CD8-positive, alpha-beta memory T cell (primary cell): ENCODE results near the gene HMCN1. TPM values are rescaled to one million over a fixed set of nuclear protein-coding genes. Genes with fewer than 3 reads are reported as not detected.

Experiments used
- CTCF ChIA-PET: fragments of 350-600 bp; sonication (Branson Sonifier 250); formaldehyde crosslinking; loops from one replicate; lab custom pipeline; 2021; ENCODE audit warnings: antibody characterized with exemption; lab: Charles Lee
- POLR2A ChIA-PET: fragments of 350-600 bp; sonication (Branson Sonifier 250); formaldehyde crosslinking; loops from one replicate; lab custom pipeline; 2021; ENCODE audit warnings: antibody characterized with exemption; lab: Charles Lee
- DNase-seq, 5 donors: peaks; one replicate each; pipeline versions ENCODE4 v3.0.0 to v3.0.0-alpha.2; 2020 to 2022; ENCODE audit warnings: mixed read lengths in 1 of 5
- H3K27ac ChIP-seq: one replicate; pipeline ENCODE4 v1.7.0; 2013; ENCODE audit warnings: low read depth, mild to moderate bottlenecking, low read length, moderate library complexity
- H3K27me3 ChIP-seq: 2 replicates; pipeline ENCODE4 v1.7.0; 2013; ENCODE audit warnings: low read length, mild to moderate bottlenecking; ENCODE audit not compliant: insufficient read depth, poor library complexity, severe bottlenecking
- H3K36me3 ChIP-seq: 2 replicates; pipeline ENCODE4 v1.7.0; 2013; ENCODE audit warnings: mild to moderate bottlenecking, low read length, moderate library complexity; ENCODE audit not compliant: insufficient read depth
- H3K4me1 ChIP-seq: 2 replicates; pipeline ENCODE4 v1.7.0; 2013; ENCODE audit warnings: mild to moderate bottlenecking, low read length, moderate library complexity; ENCODE audit not compliant: insufficient read depth
- H3K4me3 ChIP-seq: 2 replicates; pipeline ENCODE4 v1.7.0; 2013; ENCODE audit warnings: mild to moderate bottlenecking, low read length
- H3K9me3 ChIP-seq: 2 replicates; pipeline ENCODE4 v1.7.0; 2013; ENCODE audit warnings: mild to moderate bottlenecking, low read length
- H3K27ac Mint-ChIP-seq, 8 donors: one replicate each; pipeline ENCODE4 v1.8.0; 2020 to 2021; ENCODE audit warnings: mixed read lengths in 8 of 8, mild to moderate bottlenecking in 6 of 8, inconsistent platforms in 3 of 8, moderate library complexity in 3 of 8
- H3K27me3 Mint-ChIP-seq, 2 donors: one replicate each; pipeline ENCODE4 v1.8.0; 2020 to 2021; ENCODE audit warnings: mixed read lengths in 2 of 2, mild to moderate bottlenecking in 1 of 2, moderate library complexity in 1 of 2
- H3K36me3 Mint-ChIP-seq, 3 donors: one replicate each; pipeline ENCODE4 v1.8.0; 2020 to 2021; ENCODE audit warnings: mixed read lengths in 3 of 3, inconsistent platforms in 1 of 3, mild to moderate bottlenecking in 1 of 3
- H3K4me1 Mint-ChIP-seq, 3 donors: one replicate each; pipeline ENCODE4 v1.8.0; 2020 to 2021; ENCODE audit warnings: mixed read lengths in 3 of 3, inconsistent platforms in 1 of 3, mild to moderate bottlenecking in 1 of 3
- H3K4me3 Mint-ChIP-seq, 7 donors: one replicate each; pipeline ENCODE4 v1.8.0; 2020 to 2021; ENCODE audit warnings: mixed read lengths in 7 of 7, mild to moderate bottlenecking in 6 of 7, moderate library complexity in 4 of 7, inconsistent platforms in 2 of 7
- H3K9me3 Mint-ChIP-seq, 5 donors: one replicate each; pipeline ENCODE4 v1.8.0; 2020 to 2022; ENCODE audit warnings: mixed read lengths in 5 of 5, mild to moderate bottlenecking in 3 of 5, moderate library complexity in 2 of 5, inconsistent platforms in 1 of 5
- polyA plus RNA-seq: library from polyadenylated mRNA; unstranded; fragments of 300-500 nt; fragmentation: Illumina TruSeq; gene quantifications from one replicate; pipeline ENCODE4 v1.2.3, GENCODE V29; 2021
- total RNA-seq, 2 experiments: library from RNA; stranded (reverse); gene quantifications; one replicate each; pipeline ENCODE4 v1.2.3, GENCODE V29; 2021

HMCN1 gene
- total and polyA plus RNA-seq, 3 experiments from 2014 or later: 0.02 to 0.04 TPM; not detected in 1

DNA sequence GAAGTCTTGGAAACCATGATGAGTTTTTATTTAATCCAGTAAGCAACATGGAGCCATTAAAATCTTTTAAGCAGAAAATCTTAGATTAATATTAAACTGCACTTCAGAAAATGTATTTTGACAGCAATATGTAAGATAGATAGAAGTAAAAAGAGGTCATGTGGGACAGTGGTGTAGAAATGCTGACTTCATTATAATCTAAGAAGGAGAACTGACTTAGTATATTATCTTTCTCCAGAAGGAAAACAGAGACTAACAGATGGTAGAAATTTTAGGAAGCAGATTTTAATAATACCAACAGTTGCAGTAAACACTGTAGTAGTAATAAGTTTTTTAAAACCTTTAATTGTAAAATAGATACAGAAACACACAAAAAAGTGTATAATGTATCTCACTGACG is 367.9 kb downstream of the HMCN1 start:
- no peak overlapping the region for H3K4me3 Mint-ChIP-seq
- DNase-seq: no peak

DNA sequence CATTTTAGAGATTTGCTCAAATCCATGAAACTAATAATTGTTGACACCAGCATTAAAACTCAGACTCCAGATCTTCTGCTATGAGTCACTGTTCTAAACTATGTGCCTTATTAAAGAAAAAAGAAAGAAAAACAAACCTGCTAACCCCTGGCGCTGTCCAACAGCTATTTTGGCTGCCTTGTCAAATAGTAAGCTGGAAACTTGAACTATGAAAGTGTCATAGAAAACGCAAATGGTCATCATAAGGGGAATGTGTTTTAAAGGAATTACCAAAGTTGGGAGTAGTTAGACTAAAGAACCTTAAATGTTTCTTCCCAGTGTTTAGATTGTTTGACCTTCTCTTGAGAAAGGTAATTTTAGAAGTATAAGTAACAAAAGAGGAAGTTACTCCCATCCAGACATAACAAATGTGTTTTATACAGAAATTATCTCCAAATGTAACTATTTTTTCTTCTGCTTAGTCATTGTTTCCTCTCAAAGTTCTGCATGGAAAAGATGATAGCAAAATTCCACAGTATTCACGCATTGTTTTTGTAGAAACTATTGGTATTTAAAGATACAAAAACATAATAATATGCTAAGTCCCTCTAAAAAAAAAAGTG is 368.5 kb downstream of the HMCN1 start:
- no peak overlapping the region for H3K4me3 ChIP-seq
- ChIA-PET POLR2A (no interaction called here), CTCF (no interaction called here)
- no peaks in the 10 kb centered on the region for H3K4me1 Mint-ChIP-seq
- no peak overlapping the region for H3K4me3 Mint-ChIP-seq
- H3K27me3 Mint-ChIP-seq: peaks cover 0 to 3% of the 10 kb centered on the region in 2 donors
- H3K9me3 Mint-ChIP-seq: no peaks in the 10 kb centered on the region
- H3K27me3 ChIP-seq: no peaks in the 10 kb centered on the region
- H3K36me3 ChIP-seq: no peaks in the 10 kb centered on the region
- H3K27ac ChIP-seq: no peak overlapping the region
- no peak for DNase-seq
- no peaks in the 10 kb centered on the region for H3K9me3 ChIP-seq
- H3K27ac Mint-ChIP-seq: no peak overlapping the region
- H3K36me3 Mint-ChIP-seq: no peaks in the 10 kb centered on the region
- no peaks in the 10 kb centered on the region for H3K4me1 ChIP-seq

More for the DNA sequence above, 367.9 kb downstream of the HMCN1 start:
- Histone ChIP-seq H3K27ac (no peak overlapping the region), H3K27me3 (no peaks in the 10 kb centered on the region), H3K9me3 (no peaks in the 10 kb centered on the region), H3K36me3 (no peaks in the 10 kb centered on the region), H3K4me1 (no peaks in the 10 kb centered on the region), H3K4me3 (no peak overlapping the region)
- Mint-ChIP-seq H3K27ac (no peak overlapping the region), H3K9me3 (no peaks in the 10 kb centered on the region), H3K4me1 (no peaks in the 10 kb centered on the region), H3K27me3 (peaks cover 0 to 3% of the 10 kb centered on the region in 2 donors), H3K36me3 (no peaks in the 10 kb centered on the region)
- ChIA-PET CTCF (no interaction called here), POLR2A (no interaction called here)

DNA sequence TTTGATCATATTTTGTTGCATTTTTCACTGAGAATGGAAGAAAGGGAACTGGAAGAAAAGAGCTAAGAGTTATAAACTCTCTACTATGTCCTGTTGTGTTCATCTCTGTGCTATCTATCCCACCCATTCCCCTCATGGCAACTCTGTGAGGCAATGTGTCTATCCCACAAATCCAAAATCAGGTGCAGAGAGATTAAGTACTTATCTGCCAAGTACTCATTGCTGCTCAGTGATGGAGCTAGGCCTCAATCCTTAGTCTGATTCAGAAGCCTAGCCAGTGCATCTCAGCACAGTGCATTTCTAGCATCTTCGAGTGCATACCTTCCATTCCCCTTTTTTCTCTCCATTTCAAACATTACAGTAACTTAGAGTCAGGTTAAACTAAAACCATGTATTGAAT is 370.3 kb downstream of the HMCN1 start:
- H3K4me3 ChIP-seq: no peak overlapping the region
- CTCF ChIA-PET: no interaction called here
- no peak overlapping the region for H3K27ac ChIP-seq
- Mint-ChIP-seq H3K4me3 (no peak overlapping the region), H3K9me3 (peaks cover 0 to 4% (median 0%) of the 10 kb centered on the region in 5 donors), H3K27me3 (peaks cover 0 to 1% of the 10 kb centered on the region in 2 donors), H3K27ac (no peak overlapping the region), H3K4me1 (no peaks in the 10 kb centered on the region), H3K36me3 (no peaks in the 10 kb centered on the region)
- H3K27me3 ChIP-seq: no peaks in the 10 kb centered on the region
- no peak for DNase-seq
- H3K9me3 ChIP-seq: no peaks in the 10 kb centered on the region
- no peaks in the 10 kb centered on the region for H3K36me3 ChIP-seq
- POLR2A ChIA-PET: no interaction called here
- H3K4me1 ChIP-seq: no peaks in the 10 kb centered on the region

DNA sequence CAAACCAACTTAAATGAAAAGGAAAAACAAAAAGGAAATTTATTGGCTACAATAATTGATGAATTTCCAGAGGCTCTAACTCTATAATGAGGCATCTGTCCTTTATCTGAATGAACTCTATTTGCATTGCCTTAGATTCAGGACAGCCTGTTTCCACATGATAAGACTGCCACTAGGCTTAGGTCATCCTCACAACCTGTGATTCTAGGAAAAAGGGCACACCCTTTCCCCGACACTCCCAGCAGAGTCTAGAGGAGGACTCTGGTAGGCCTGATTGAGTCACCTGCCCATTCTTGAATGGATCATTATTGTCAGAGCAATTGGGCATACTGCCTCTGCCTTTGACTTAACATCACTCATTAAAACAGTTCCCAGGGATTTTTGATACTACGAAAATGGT is 378.1 kb downstream of the HMCN1 start:
- Histone ChIP-seq H3K4me1 (no peaks in the 10 kb centered on the region), H3K27ac (no peak overlapping the region), H3K4me3 (no peak overlapping the region), H3K27me3 (no peaks in the 10 kb centered on the region), H3K9me3 (no peaks in the 10 kb centered on the region), H3K36me3 (no peaks in the 10 kb centered on the region)
- Mint-ChIP-seq H3K4me3 (no peak overlapping the region), H3K9me3 (peaks cover 0 to 7% (median 2%) of the 10 kb centered on the region in 5 donors), H3K27me3 (peaks cover 0 to 2% of the 10 kb centered on the region in 2 donors), H3K4me1 (no peaks in the 10 kb centered on the region), H3K36me3 (no peaks in the 10 kb centered on the region), H3K27ac (no peak overlapping the region)
- POLR2A ChIA-PET: no interaction called here
- DNase-seq: no peak
- CTCF ChIA-PET: no interaction called here

DNA sequence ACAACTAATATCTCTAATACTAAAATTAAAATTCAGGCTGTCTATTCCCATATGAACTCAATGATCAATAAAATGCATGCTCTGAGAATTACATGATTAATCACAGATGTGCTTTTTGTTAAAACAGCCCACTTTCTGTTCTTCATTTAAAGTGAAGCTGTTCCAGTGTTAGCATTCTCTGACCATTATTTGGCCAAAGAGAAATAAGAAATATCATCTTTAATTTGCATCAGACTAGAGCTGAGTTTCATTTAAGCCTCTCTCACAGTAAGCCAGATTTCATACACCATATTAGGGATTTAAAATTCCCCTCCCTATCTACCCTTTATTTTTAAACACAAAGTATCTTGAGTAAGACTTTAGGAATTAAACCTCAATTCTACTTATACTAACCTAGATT is 379.3 kb downstream of the HMCN1 start:
- H3K9me3 Mint-ChIP-seq: peaks cover 0 to 7% (median 2%) of the 10 kb centered on the region in 5 donors
- Histone ChIP-seq H3K36me3 (no peaks in the 10 kb centered on the region), H3K9me3 (no peaks in the 10 kb centered on the region), H3K27me3 (no peaks in the 10 kb centered on the region), H3K27ac (no peak overlapping the region), H3K4me1 (no peaks in the 10 kb centered on the region), H3K4me3 (no peak overlapping the region)
- DNase-seq: no peak
- H3K36me3 Mint-ChIP-seq: no peaks in the 10 kb centered on the region
- H3K27ac Mint-ChIP-seq: no peak overlapping the region
- no peak overlapping the region for H3K4me3 Mint-ChIP-seq
- POLR2A ChIA-PET: no interaction called here
- CTCF ChIA-PET: no interaction called here
- no peaks in the 10 kb centered on the region for H3K4me1 Mint-ChIP-seq
- peaks cover 0 to 2% of the 10 kb centered on the region in 2 donors for H3K27me3 Mint-ChIP-seq

DNA sequence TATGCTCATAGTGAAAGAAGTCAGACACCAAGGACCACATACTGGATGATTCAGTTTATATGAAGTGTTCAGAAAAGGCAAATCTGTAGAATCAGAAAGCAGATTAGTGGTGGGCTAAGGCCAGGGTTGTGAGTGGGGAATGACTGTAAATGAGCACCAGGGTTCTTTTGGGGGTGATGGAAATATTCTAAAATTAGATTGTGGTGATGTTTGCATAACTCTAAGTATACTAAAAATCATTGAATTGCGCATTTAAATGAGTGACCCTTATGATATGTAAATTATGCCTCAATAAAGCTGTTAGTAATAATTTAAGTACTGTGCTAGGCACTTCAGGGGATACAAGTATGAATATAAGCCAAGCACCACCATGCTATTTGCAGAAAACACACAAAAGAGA is 384.5 kb downstream of the HMCN1 start:
- DNase-seq: no peak
- Mint-ChIP-seq H3K4me1 (no peaks in the 10 kb centered on the region), H3K27ac (no peak overlapping the region), H3K27me3 (no peaks in the 10 kb centered on the region), H3K36me3 (no peaks in the 10 kb centered on the region), H3K9me3 (peaks cover 0 to 3% (median 0%) of the 10 kb centered on the region in 5 donors), H3K4me3 (no peak overlapping the region)
- Histone ChIP-seq H3K4me3 (no peak overlapping the region), H3K4me1 (no peaks in the 10 kb centered on the region), H3K27me3 (no peaks in the 10 kb centered on the region), H3K36me3 (no peaks in the 10 kb centered on the region), H3K9me3 (no peaks in the 10 kb centered on the region), H3K27ac (no peak overlapping the region)
- POLR2A ChIA-PET: no interaction called here
- CTCF ChIA-PET: no interaction called here

DNA sequence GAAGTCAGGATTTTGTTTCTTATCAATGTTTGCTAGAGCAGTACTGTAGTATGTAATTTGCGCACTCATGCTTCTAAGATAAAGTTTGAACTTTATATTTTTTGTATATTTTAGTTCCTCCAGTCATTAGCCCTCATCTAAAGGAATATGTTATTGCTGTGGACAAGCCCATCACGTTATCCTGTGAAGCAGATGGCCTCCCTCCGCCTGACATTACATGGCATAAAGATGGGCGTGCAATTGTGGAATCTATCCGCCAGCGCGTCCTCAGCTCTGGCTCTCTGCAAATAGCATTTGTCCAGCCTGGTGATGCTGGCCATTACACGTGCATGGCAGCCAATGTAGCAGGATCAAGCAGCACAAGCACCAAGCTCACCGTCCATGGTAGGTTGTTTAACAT is 388.6 kb downstream of the HMCN1 start:
- Mint-ChIP-seq H3K36me3 (no peaks in the 10 kb centered on the region), H3K27ac (no peak overlapping the region), H3K27me3 (no peaks in the 10 kb centered on the region), H3K9me3 (peaks cover 0 to 3% (median 0%) of the 10 kb centered on the region in 5 donors), H3K4me3 (no peak overlapping the region), H3K4me1 (no peaks in the 10 kb centered on the region)
- DNase-seq: no peak
- Histone ChIP-seq H3K27me3 (no peaks in the 10 kb centered on the region), H3K36me3 (no peaks in the 10 kb centered on the region), H3K27ac (no peak overlapping the region), H3K4me1 (no peaks in the 10 kb centered on the region), H3K4me3 (no peak overlapping the region), H3K9me3 (no peaks in the 10 kb centered on the region)
- POLR2A ChIA-PET: no interaction called here
- CTCF ChIA-PET: no interaction called here

DNA sequence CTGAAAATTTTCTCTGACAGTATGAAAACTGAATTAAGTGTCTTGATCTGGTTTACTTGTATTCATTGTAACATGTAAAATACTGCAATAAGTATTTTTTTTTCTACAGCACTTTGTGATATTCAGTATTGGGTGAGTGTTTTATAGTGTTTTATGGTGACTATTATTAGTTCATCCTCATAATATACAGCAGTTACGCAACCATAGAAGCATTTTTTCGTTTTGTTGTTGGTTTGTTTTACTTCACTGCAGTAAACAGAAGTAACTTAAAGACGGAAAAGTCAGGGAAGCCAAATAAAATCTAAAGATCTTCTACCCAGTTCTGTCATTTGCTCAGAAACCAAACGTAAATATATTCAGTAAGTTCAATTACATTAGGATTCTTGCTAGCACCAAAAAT is 390.8 kb downstream of the HMCN1 start:
- H3K36me3 Mint-ChIP-seq: no peaks in the 10 kb centered on the region
- peaks cover 0 to 3% (median 0%) of the 10 kb centered on the region in 5 donors for H3K9me3 Mint-ChIP-seq
- Histone ChIP-seq H3K4me3 (no peak overlapping the region), H3K36me3 (no peaks in the 10 kb centered on the region), H3K4me1 (no peaks in the 10 kb centered on the region), H3K9me3 (no peaks in the 10 kb centered on the region), H3K27me3 (no peaks in the 10 kb centered on the region), H3K27ac (no peak overlapping the region)
- H3K4me1 Mint-ChIP-seq: no peaks in the 10 kb centered on the region
- ChIA-PET POLR2A (no interaction called here), CTCF (no interaction called here)
- no peak overlapping the region for H3K27ac Mint-ChIP-seq
- no peaks in the 10 kb centered on the region for H3K27me3 Mint-ChIP-seq
- DNase-seq: no peak
- H3K4me3 Mint-ChIP-seq: no peak overlapping the region
